Coronary artery (tissue), 2 donors: ENCODE data around the gene RBM14.

Experiments used
- DNase-seq: peaks from one replicate; pipeline ENCODE4 v3.0.0-alpha.2; 2017; ENCODE audit warnings: low spot score
- H3K27ac ChIP-seq, 2 donors: fragments of 200-600 bp; sonication (generic); one replicate each; pipeline ENCODE4 v1.5.1; 2016 to 2019
- H3K4me3 ChIP-seq: fragments of 200-600 bp; sonication (generic); 2 replicates; pipeline ENCODE4 v1.5.1; 2016; ENCODE audit warnings: mild to moderate bottlenecking, moderate library complexity
- TF ChIP-seq, protein P1 (sequence below): fragments of 200-600 bp; sonication (generic); IDR thresholded peaks from one replicate; pipeline ENCODE4 v1.5.1; 2019; ENCODE audit warnings: antibody characterized with exemption

RBM14 gene

DNA sequence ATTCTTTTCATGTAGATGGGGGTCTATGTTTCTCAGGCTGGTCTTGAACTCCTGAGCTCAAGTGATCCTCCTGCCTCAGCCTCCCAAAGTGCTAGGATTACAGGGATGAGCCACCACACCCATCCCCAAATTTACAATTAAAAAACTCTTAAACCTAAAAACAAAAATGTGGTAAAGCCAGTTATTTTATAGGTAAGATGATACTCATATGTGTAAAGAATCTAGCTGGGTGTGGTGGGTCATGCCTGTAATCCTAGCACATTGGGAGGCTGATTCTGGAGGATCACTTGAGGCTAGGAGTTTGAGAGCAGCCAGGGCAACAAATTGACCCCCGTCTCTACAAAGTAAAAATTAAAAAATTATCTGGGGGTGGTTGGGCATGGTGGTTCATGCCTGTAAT, 4.0 kb upstream of the RBM14 start:
- no peak for DNase-seq
- Histone ChIP-seq H3K27ac (no peak overlapping the region), H3K4me3 (no peak overlapping the region)
- TF ChIP-seq, protein P1, sequence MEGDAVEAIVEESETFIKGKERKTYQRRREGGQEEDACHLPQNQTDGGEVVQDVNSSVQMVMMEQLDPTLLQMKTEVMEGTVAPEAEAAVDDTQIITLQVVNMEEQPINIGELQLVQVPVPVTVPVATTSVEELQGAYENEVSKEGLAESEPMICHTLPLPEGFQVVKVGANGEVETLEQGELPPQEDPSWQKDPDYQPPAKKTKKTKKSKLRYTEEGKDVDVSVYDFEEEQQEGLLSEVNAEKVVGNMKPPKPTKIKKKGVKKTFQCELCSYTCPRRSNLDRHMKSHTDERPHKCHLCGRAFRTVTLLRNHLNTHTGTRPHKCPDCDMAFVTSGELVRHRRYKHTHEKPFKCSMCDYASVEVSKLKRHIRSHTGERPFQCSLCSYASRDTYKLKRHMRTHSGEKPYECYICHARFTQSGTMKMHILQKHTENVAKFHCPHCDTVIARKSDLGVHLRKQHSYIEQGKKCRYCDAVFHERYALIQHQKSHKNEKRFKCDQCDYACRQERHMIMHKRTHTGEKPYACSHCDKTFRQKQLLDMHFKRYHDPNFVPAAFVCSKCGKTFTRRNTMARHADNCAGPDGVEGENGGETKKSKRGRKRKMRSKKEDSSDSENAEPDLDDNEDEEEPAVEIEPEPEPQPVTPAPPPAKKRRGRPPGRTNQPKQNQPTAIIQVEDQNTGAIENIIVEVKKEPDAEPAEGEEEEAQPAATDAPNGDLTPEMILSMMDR, result no peak

GRCh38 chr11:66614073-66614472, 2.4 kb upstream of the RBM14 start:
- no peak overlapping the region for H3K27ac ChIP-seq
- no peak for DNase-seq

GRCh38 chr11:66617155-66617834, 865 bp downstream of the RBM14 start:
- TF ChIP-seq, protein P1, result no peak
- Histone ChIP-seq H3K4me3 (peak overlapping the region; percentile 95), H3K27ac (peak overlapping the region; percentile 88 to 96)
- DNase-seq, result peak; percentile 89

More at GRCh38 chr11:66614073-66614472, 2.4 kb upstream of the RBM14 start:
- H3K4me3 ChIP-seq, result no peak overlapping the region
- TF ChIP-seq, protein P1, result no peak

- no peak for DNase-seq
- Histone ChIP-seq H3K27ac (peak overlapping the region; percentile 88 to 96), H3K4me3 (peak overlapping the region; percentile 95)
- TF ChIP-seq, protein P1, result no peak
These were observed 2.7 kb downstream of the RBM14 start for GRCh38 chr11:66619080-66619554.

DNA sequence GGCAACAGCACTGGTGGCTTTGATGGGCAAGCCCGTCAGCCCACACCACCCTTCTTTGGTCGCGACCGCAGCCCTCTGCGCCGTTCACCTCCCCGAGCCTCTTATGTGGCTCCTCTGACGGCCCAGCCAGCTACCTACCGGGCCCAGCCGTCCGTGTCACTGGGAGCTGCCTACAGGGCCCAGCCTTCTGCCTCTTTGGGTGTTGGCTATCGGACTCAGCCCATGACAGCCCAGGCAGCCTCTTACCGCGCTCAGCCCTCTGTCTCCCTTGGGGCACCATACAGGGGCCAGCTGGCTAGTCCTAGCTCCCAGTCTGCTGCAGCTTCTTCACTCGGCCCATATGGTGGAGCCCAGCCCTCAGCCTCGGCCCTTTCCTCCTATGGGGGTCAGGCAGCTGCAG, 8.0 kb downstream of the RBM14 start:
- H3K4me3 ChIP-seq, result no peak overlapping the region
- H3K27ac ChIP-seq, result peak overlapping the region; percentile 40 to 71
- TF ChIP-seq, protein P1, result no peak
- DNase-seq, result no peak

DNA sequence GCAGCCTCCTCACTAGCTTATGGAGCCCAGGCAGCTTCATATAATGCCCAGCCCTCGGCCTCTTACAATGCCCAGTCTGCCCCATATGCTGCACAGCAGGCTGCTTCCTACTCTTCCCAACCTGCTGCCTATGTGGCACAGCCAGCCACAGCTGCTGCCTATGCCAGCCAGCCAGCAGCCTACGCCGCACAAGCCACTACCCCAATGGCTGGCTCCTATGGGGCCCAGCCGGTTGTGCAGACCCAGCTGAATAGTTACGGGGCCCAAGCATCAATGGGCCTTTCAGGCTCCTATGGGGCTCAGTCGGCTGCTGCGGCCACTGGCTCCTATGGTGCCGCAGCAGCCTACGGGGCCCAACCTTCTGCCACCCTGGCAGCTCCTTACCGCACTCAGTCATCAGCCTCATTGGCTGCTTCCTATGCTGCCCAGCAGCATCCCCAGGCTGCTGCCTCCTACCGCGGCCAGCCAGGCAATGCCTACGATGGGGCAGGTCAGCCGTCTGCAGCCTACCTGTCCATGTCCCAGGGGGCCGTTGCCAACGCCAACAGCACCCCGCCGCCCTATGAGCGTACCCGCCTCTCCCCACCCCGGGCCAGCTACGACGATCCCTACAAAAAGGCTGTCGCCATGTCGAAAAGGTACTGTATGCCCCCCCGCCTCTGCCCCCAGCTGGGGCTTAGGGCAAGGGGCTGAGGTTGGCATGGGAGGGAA, 8.8 kb downstream of the RBM14 start:
- DNase-seq, result no peak
- TF ChIP-seq, protein P1, result no peak
- no peak overlapping the region for H3K27ac ChIP-seq
- H3K4me3 ChIP-seq, result no peak overlapping the region
